HepG2 (cell line): ENCODE data around the gene STK10. TPM values are rescaled to one million over a fixed set of nuclear protein-coding genes. Genes with fewer than 3 reads are reported as not detected.

Experiments
- EHMT2 ChIP-seq: fragments of 200-600 bp; sonication (generic); IDR thresholded peaks from 2 replicates; pipeline ENCODE4 v1.7.0; 2017; ENCODE audit warnings: antibody characterized with exemption, low read depth, low read length, borderline replicate concordance
- FOXO1 ChIP-seq: sonication (generic); formaldehyde crosslinking; IDR thresholded peaks from 2 replicates; pipeline ENCODE4 v1.4.0; 2020; ENCODE audit warnings: missing genetic modification reagents
- NFIC ChIP-seq: IDR thresholded peaks from 2 replicates; pipeline ENCODE4 v1.6.1; 2012; ENCODE audit warnings: mild to moderate bottlenecking, low read length, inconsistent platforms
- REPIN1 ChIP-seq: sonication (generic); formaldehyde crosslinking; IDR thresholded peaks from 2 replicates; pipeline ENCODE4 v1.8.0; 2022; ENCODE audit warnings: missing genetic modification reagents, low read depth, mild to moderate bottlenecking, borderline replicate concordance
- SP140L ChIP-seq: sonication (generic); formaldehyde crosslinking; IDR thresholded peaks from 2 replicates; pipeline ENCODE4 v1.4.0; 2020; ENCODE audit warnings: missing genetic modification reagents, borderline replicate concordance
- TGIF2 ChIP-seq: IDR thresholded peaks from 2 replicates; pipeline ENCODE4 v1.6.1; 2016; ENCODE audit warnings: control low read depth, missing compliant biosample characterization
- ZBTB1 ChIP-seq: sonication (generic); formaldehyde crosslinking; IDR thresholded peaks from 2 replicates; pipeline ENCODE4 v1.4.0; 2020; ENCODE audit warnings: missing genetic modification reagents, borderline replicate concordance
- ZFP90 ChIP-seq: sonication (generic); formaldehyde crosslinking; IDR thresholded peaks from 2 replicates; pipeline ENCODE4 v1.8.0; 2022; ENCODE audit warnings: missing genetic modification reagents, mild to moderate bottlenecking, inconsistent platforms, borderline replicate concordance
- ZFY ChIP-seq: sonication (generic); formaldehyde crosslinking; IDR thresholded peaks from 2 replicates; pipeline ENCODE4 v1.4.0; 2020; ENCODE audit warnings: missing genetic modification reagents
- ZNF660 ChIP-seq: sonication (generic); formaldehyde crosslinking; IDR thresholded peaks from 2 replicates; pipeline ENCODE4 v1.5.1; 2020; ENCODE audit warnings: mild to moderate bottlenecking, low read depth, missing genetic modification reagents, borderline replicate concordance
- polyA plus RNA-seq, 8 experiments: library from polyadenylated mRNA; depleted of rRNA in 3 of 8; stranded (reverse) in 7 of 8; unstranded in 1 of 8; fragments of >200 nt; fragmentation: Illumina TruSeq in 4 of 8; extraction: Trizol in 4 of 8; gene quantifications; 2 replicates each; pipeline versions ENCODE4 v1.2.1 to v1.2.3, GENCODE V29; 2011 to 2016; ENCODE audit warnings: low read depth in 4 of 8, missing spikeins in 1 of 8, mixed read lengths in 1 of 8; ENCODE audit not compliant: insufficient read depth in 1 of 8
- total RNA-seq, 5 experiments: library from RNA; depleted of rRNA; stranded (reverse); fragments of >200 nt; fragmentation: Illumina TruSeq; extraction: Trizol; gene quantifications; 2 replicates each; pipeline ENCODE4 v1.2.3, GENCODE V29; 2016; ENCODE audit warnings: low read depth in 1 of 5
- TF ChIP-seq, protein P1 (sequence below): sonication (generic); formaldehyde crosslinking; IDR thresholded peaks from 2 replicates; pipeline ENCODE4 v1.4.0; 2020; ENCODE audit warnings: missing genetic modification reagents, mild to moderate bottlenecking, borderline replicate concordance
- TF ChIP-seq, protein P2 (sequence below): sonication (generic); formaldehyde crosslinking; IDR thresholded peaks from 2 replicates; pipeline ENCODE4 v1.5.0; 2020; ENCODE audit warnings: mild to moderate bottlenecking, missing genetic modification reagents
- TF ChIP-seq, protein P3 (sequence below): sonication (generic); formaldehyde crosslinking; IDR thresholded peaks from 2 replicates; pipeline ENCODE4 v1.5.0; 2020; ENCODE audit warnings: mild to moderate bottlenecking, missing genetic modification reagents
- TF ChIP-seq, protein P4 (sequence below): sonication (generic); formaldehyde crosslinking; IDR thresholded peaks from 2 replicates; pipeline ENCODE4 v1.4.0; 2020; ENCODE audit warnings: mild to moderate bottlenecking, missing genetic modification reagents
- TF ChIP-seq, protein P5 (sequence below): sonication (generic); formaldehyde crosslinking; IDR thresholded peaks from 2 replicates; pipeline ENCODE4 v1.4.0; 2020; ENCODE audit warnings: missing genetic modification reagents
- TF ChIP-seq, protein P6 (sequence below): sonication (generic); formaldehyde crosslinking; IDR thresholded peaks from 2 replicates; pipeline ENCODE4 v1.4.0; 2020; ENCODE audit warnings: mild to moderate bottlenecking, missing genetic modification reagents

Gene STK10
- total and polyA plus RNA-seq, 2 of the 13 experiments (the other 11 are each of a cell fraction or from before 2014, with no cell fraction given): 7.0 to 7.2 TPM

DNA sequence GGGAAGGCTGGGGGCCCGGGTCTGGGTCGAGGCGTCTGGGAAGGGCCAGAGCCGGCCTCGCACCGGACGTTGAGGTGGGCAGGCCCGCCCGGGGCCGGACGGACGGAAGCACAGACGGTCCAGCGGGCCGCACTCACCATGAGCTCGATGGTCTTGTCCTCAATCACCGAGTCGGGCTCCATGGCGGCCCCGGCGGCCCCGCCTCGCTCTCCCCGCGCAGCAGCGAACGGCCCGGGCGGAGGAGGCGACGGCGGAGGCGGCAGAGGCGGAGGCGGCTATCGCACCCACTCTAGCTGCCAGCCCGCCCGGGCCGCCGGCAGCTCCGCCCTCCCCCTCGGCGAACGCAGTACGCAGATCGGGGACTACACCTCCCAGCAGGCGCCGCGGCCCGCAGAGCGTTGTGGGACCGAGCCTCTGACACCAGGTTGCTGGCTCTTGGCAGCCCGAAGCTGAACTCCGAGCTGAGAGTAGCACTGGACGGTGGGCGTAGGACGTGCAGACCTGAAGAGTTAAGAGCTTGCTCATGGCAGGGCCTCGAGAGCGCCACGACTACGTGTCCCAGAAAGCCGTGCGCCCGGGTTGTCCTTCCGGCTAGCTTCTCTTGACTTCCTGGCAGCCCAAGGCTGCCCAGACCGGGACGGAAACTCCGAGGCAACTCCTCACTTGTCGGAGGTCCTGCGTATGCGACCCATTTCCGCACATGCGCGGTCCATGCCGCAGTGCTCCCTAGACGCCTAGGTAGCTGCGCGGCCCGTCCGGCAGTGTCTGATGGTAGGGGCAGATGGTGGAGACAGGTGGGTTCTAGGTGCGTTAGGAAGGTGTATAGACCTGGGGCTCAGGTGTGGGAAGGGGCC lies 181.5 kb downstream of the STK10 start, which contains the start of gene FBXW11 (continued):
- TF ChIP-seq, protein P1, sequence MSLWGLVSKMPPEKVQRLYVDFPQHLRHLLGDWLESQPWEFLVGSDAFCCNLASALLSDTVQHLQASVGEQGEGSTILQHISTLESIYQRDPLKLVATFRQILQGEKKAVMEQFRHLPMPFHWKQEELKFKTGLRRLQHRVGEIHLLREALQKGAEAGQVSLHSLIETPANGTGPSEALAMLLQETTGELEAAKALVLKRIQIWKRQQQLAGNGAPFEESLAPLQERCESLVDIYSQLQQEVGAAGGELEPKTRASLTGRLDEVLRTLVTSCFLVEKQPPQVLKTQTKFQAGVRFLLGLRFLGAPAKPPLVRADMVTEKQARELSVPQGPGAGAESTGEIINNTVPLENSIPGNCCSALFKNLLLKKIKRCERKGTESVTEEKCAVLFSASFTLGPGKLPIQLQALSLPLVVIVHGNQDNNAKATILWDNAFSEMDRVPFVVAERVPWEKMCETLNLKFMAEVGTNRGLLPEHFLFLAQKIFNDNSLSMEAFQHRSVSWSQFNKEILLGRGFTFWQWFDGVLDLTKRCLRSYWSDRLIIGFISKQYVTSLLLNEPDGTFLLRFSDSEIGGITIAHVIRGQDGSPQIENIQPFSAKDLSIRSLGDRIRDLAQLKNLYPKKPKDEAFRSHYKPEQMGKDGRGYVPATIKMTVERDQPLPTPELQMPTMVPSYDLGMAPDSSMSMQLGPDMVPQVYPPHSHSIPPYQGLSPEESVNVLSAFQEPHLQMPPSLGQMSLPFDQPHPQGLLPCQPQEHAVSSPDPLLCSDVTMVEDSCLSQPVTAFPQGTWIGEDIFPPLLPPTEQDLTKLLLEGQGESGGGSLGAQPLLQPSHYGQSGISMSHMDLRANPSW: no peak; the same call in 1 of the 2 replicates
- TF ChIP-seq ZFY: peak; percentile 94
- no peak; the same call in 1 of the 2 replicates for TF ChIP-seq TGIF2 (CRISPR knock-in tag)
- TF ChIP-seq NFIC: no peak
- no peak for TF ChIP-seq EHMT2
- TF ChIP-seq, protein P2, sequence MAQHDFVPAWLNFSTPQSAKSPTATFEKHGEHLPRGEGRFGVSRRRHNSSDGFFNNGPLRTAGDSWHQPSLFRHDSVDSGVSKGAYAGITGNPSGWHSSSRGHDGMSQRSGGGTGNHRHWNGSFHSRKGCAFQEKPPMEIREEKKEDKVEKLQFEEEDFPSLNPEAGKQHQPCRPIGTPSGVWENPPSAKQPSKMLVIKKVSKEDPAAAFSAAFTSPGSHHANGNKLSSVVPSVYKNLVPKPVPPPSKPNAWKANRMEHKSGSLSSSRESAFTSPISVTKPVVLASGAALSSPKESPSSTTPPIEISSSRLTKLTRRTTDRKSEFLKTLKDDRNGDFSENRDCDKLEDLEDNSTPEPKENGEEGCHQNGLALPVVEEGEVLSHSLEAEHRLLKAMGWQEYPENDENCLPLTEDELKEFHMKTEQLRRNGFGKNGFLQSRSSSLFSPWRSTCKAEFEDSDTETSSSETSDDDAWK: no peak
- TF ChIP-seq, protein P3, sequence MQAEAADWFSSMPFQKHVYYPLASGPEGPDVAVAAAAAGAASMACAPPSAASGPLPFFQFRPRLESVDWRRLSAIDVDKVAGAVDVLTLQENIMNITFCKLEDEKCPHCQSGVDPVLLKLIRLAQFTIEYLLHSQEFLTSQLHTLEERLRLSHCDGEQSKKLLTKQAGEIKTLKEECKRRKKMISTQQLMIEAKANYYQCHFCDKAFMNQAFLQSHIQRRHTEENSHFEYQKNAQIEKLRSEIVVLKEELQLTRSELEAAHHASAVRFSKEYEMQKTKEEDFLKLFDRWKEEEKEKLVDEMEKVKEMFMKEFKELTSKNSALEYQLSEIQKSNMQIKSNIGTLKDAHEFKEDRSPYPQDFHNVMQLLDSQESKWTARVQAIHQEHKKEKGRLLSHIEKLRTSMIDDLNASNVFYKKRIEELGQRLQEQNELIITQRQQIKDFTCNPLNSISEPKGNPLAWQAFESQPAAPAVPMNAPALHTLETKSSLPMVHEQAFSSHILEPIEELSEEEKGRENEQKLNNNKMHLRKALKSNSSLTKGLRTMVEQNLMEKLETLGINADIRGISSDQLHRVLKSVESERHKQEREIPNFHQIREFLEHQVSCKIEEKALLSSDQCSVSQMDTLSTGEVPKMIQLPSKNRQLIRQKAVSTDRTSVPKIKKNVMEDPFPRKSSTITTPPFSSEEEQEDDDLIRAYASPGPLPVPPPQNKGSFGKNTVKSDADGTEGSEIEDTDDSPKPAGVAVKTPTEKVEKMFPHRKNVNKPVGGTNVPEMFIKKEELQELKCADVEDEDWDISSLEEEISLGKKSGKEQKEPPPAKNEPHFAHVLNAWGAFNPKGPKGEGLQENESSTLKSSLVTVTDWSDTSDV (CRISPR knock-in tag): peak; percentile 80; the same call in 1 of the 2 replicates
- no peak; the same call in 1 of the 2 replicates for TF ChIP-seq FOXO1 (CRISPR knock-in tag)
- TF ChIP-seq ZBTB1: no peak
- TF ChIP-seq, protein P4, sequence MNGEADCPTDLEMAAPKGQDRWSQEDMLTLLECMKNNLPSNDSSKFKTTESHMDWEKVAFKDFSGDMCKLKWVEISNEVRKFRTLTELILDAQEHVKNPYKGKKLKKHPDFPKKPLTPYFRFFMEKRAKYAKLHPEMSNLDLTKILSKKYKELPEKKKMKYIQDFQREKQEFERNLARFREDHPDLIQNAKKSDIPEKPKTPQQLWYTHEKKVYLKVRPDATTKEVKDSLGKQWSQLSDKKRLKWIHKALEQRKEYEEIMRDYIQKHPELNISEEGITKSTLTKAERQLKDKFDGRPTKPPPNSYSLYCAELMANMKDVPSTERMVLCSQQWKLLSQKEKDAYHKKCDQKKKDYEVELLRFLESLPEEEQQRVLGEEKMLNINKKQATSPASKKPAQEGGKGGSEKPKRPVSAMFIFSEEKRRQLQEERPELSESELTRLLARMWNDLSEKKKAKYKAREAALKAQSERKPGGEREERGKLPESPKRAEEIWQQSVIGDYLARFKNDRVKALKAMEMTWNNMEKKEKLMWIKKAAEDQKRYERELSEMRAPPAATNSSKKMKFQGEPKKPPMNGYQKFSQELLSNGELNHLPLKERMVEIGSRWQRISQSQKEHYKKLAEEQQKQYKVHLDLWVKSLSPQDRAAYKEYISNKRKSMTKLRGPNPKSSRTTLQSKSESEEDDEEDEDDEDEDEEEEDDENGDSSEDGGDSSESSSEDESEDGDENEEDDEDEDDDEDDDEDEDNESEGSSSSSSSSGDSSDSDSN: peak; percentile 93
- no peak for TF ChIP-seq ZNF660 (CRISPR knock-in tag)
- TF ChIP-seq, protein P5, sequence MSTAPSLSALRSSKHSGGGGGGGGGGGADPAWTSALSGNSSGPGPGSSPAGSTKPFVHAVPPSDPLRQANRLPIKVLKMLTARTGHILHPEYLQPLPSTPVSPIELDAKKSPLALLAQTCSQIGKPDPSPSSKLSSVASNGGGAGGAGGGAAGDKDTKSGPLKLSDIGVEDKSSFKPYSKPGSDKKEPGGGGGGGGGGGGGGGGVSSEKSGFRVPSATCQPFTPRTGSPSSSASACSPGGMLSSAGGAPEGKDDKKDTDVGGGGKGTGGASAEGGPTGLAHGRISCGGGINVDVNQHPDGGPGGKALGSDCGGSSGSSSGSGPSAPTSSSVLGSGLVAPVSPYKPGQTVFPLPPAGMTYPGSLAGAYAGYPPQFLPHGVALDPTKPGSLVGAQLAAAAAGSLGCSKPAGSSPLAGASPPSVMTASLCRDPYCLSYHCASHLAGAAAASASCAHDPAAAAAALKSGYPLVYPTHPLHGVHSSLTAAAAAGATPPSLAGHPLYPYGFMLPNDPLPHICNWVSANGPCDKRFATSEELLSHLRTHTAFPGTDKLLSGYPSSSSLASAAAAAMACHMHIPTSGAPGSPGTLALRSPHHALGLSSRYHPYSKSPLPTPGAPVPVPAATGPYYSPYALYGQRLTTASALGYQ: no peak
- TF ChIP-seq SP140L (CRISPR knock-in tag): peak; percentile 61; the same call in 1 of the 2 replicates
- peak; percentile 37; the same call in 1 of the 2 replicates for TF ChIP-seq REPIN1 (CRISPR knock-in tag)
- no peak; the same call in 1 of the 2 replicates for TF ChIP-seq ZFP90 (CRISPR knock-in tag)
- TF ChIP-seq, protein P6, sequence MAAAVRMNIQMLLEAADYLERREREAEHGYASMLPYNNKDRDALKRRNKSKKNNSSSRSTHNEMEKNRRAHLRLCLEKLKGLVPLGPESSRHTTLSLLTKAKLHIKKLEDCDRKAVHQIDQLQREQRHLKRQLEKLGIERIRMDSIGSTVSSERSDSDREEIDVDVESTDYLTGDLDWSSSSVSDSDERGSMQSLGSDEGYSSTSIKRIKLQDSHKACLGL (CRISPR knock-in tag): no peak; the same call in 1 of the 2 replicates
